Naive thymus-derived CD4-positive, alpha-beta T cell (primary cell): ENCODE results near the gene LINGO4. TPM values are rescaled to one million over a fixed set of nuclear protein-coding genes. Genes with fewer than 3 reads are reported as not detected.

Experiments used
- ATAC-seq: fragments of 150-1000 bp; cut with Tn5 transposase; 2 replicates; pipeline ENCODE4 v1.10.0; 2021; ENCODE audit warnings: mild to moderate bottlenecking, moderate library complexity
- CTCF ChIA-PET: fragments of 350-600 bp; sonication (Branson Sonifier 250); formaldehyde crosslinking; loops from one replicate; lab custom pipeline; 2021; ENCODE audit warnings: antibody characterized with exemption; lab: Charles Lee
- POLR2A ChIA-PET: fragments of 350-600 bp; sonication (Branson Sonifier 250); formaldehyde crosslinking; loops from one replicate; lab custom pipeline; 2021; ENCODE audit warnings: antibody characterized with exemption, inconsistent platforms; lab: Charles Lee
- DNase-seq, 9 donors: peaks; one replicate each; pipeline versions ENCODE4 v3.0.0 to v3.0.0-alpha.2; 2020 to 2022; ENCODE audit warnings: mixed read lengths in 1 of 9
- H3K27ac ChIP-seq: one replicate; pipeline ENCODE4 v1.7.0; 2013; ENCODE audit warnings: mild to moderate bottlenecking, low read depth, low read length, moderate library complexity
- H3K27me3 ChIP-seq, 2 donors: one replicate each; pipeline ENCODE4 v1.7.0; 2013; ENCODE audit warnings: low read length in 2 of 2, mild to moderate bottlenecking in 2 of 2, moderate library complexity in 2 of 2; ENCODE audit not compliant: control insufficient read depth in 2 of 2, insufficient read depth in 2 of 2
- H3K36me3 ChIP-seq, 3 experiments: 1 replicate in 2 of 3; 2 replicates in 1 of 3; pipeline ENCODE4 v1.7.0; 2013; ENCODE audit warnings: low read length in 3 of 3, mild to moderate bottlenecking in 3 of 3, moderate library complexity in 1 of 3; ENCODE audit not compliant: insufficient read depth in 3 of 3, control insufficient read depth in 2 of 3
- H3K4me1 ChIP-seq, 2 donors: one replicate each; pipeline ENCODE4 v1.7.0; 2013; ENCODE audit warnings: low read length in 2 of 2, mild to moderate bottlenecking in 2 of 2, moderate library complexity in 1 of 2; ENCODE audit not compliant: control insufficient read depth in 2 of 2, insufficient read depth in 2 of 2
- H3K4me3 ChIP-seq: 2 replicates; pipeline ENCODE4 v1.7.0; 2013; ENCODE audit warnings: mild to moderate bottlenecking, low read length
- H3K9me3 ChIP-seq, 3 experiments: 1 replicate in 2 of 3; 2 replicates in 1 of 3; pipeline ENCODE4 v1.7.0; 2013; ENCODE audit warnings: low read length in 3 of 3; ENCODE audit not compliant: control insufficient read depth in 2 of 3
- H3K27ac Mint-ChIP-seq, 9 donors: one replicate each; pipeline ENCODE4 v1.8.0; 2020 to 2022; ENCODE audit warnings: mixed read lengths in 9 of 9, mild to moderate bottlenecking in 8 of 9, moderate library complexity in 5 of 9, inconsistent platforms in 2 of 9
- H3K27me3 Mint-ChIP-seq, 5 donors: one replicate each; pipeline ENCODE4 v1.8.0; 2021 to 2022; ENCODE audit warnings: mixed read lengths in 5 of 5, mild to moderate bottlenecking in 1 of 5
- H3K36me3 Mint-ChIP-seq, 5 donors: one replicate each; pipeline ENCODE4 v1.8.0; 2020 to 2022; ENCODE audit warnings: mixed read lengths in 5 of 5, mild to moderate bottlenecking in 3 of 5, inconsistent platforms in 1 of 5
- H3K4me1 Mint-ChIP-seq, 7 donors: one replicate each; pipeline ENCODE4 v1.8.0; 2020 to 2022; ENCODE audit warnings: mixed read lengths in 7 of 7, mild to moderate bottlenecking in 3 of 7, inconsistent platforms in 1 of 7
- H3K4me3 Mint-ChIP-seq, 10 donors: one replicate each; pipeline ENCODE4 v1.8.0; 2020 to 2022; ENCODE audit warnings: mild to moderate bottlenecking in 10 of 10, mixed read lengths in 10 of 10, moderate library complexity in 6 of 10, inconsistent platforms in 2 of 10
- H3K9me3 Mint-ChIP-seq, 11 donors: one replicate each; pipeline ENCODE4 v1.8.0; 2020 to 2022; ENCODE audit warnings: mixed read lengths in 11 of 11, mild to moderate bottlenecking in 4 of 11, inconsistent platforms in 1 of 11, moderate library complexity in 1 of 11
- intact Hi-C, 2 donors: fragments of 100-400 bp; cut with micrococcal nuclease; formaldehyde crosslinking; loops; one replicate each; pipeline ENCODE4 v1.15.1; 2023
- polyA plus RNA-seq, 2 donors: library from polyadenylated mRNA; unstranded; fragments of 300-500 nt; fragmentation: Illumina TruSeq; gene quantifications; one replicate each; pipeline ENCODE4 v1.2.3, GENCODE V29; 2021
- total RNA-seq, 6 experiments: library from RNA in 5 of 6; stranded (reverse) in 5 of 6; gene quantifications; 1 replicate in 5 of 6; 2 replicates in 1 of 6; pipeline ENCODE4 v1.2.3 and lab custom pipeline; 2021 to 2026

The LINGO4 gene
- total and polyA plus RNA-seq, 7 experiments from 2014 or later: 0.07 to 0.24 TPM; not detected in 5

- POLR2A ChIA-PET: interaction anchor here (0.5 to 3.0 kb wide), 18 partner anchors 8 to 1283 kb away, joined by 3 to 24 read pairs (median 3); partner anchors contain the start of genes POGZ, SNX27 and TDRKH
- H3K4me3 ChIP-seq: peak within 1 kb of the TSS; percentile 76
Measured at GRCh38 chr1:151762941-151763921, 42.0 kb downstream of the LINGO4 start, which contains the start of gene MRPL9. MRPL9 (minus strand) TSS chr1:151763496; CDS start chr1:151763479, 17 bp downstream.

GRCh38 chr1:151760597-151761385, 44.4 kb downstream of the LINGO4 start:
- no peak overlapping the region for H3K4me3 ChIP-seq
- H3K9me3 ChIP-seq: no peaks in the 10 kb centered on the region
- H3K9me3 Mint-ChIP-seq: peaks cover 0 to 3% (median 0%) of the 10 kb centered on the region in 11 donors
- H3K27me3 Mint-ChIP-seq: no peaks in the 10 kb centered on the region
- H3K36me3 ChIP-seq: peaks cover 6 to 56% (median 12%) of the 10 kb centered on the region in 3 experiments
- H3K36me3 Mint-ChIP-seq: peaks cover 3 to 35% (median 15%) of the 10 kb centered on the region in 5 donors
- no peaks in the 10 kb centered on the region for H3K27me3 ChIP-seq
- H3K4me1 Mint-ChIP-seq: peaks cover 13 to 30% (median 21%) of the 10 kb centered on the region in 7 donors
- intact Hi-C loops: loop anchor here (5.0 kb wide), 2 partner anchors 38 to 147 kb away; partner anchors contain the start of genes RIIAD1 (in 1 of the 2) and THEM4 (in 1 of the 2)
- H3K4me1 ChIP-seq: peaks cover 11 to 12% of the 10 kb centered on the region in 2 donors
- ChIA-PET POLR2A (interaction anchor here (0.6 kb wide), 1 partner anchor 510 kb away, joined by 6 read pairs; no protein-coding TSS in a partner anchor), CTCF (no interaction called here)
- DNase-seq (no peak), ATAC-seq (no peak)
- peak overlapping the region in 7 of 9 donors; percentile 26 to 82 (median 52) for H3K27ac Mint-ChIP-seq
- H3K4me3 Mint-ChIP-seq: peak overlapping the region in 6 of 10 donors; percentile 17 to 58 (median 30)
- no peak overlapping the region for H3K27ac ChIP-seq

More at GRCh38 chr1:151762941-151763921, 42.0 kb downstream of the LINGO4 start, which contains the start of gene MRPL9:
- peak within 1 kb of the TSS; percentile 92 to 100 (median 97) for H3K27ac Mint-ChIP-seq
- H3K4me1 ChIP-seq: peaks cover 11 to 12% of the 10 kb centered on the region in 2 donors
- peak; percentile 73 to 85 (median 82) for DNase-seq
- CTCF ChIA-PET: interaction anchor here (1.1 kb wide), 1 partner anchor 26 kb away, joined by 4 read pairs; no protein-coding TSS in a partner anchor
- peaks cover 6 to 41% (median 12%) of the 10 kb centered on the region in 3 experiments for H3K36me3 ChIP-seq
- peaks cover 0 to 3% (median 0%) of the 10 kb centered on the region in 11 donors for H3K9me3 Mint-ChIP-seq
- no peaks in the 10 kb centered on the region for H3K27me3 ChIP-seq
- H3K27me3 Mint-ChIP-seq: no peaks in the 10 kb centered on the region
- H3K4me3 Mint-ChIP-seq: peak within 1 kb of the TSS; percentile 91 to 98 (median 95)
- peak within 1 kb of the TSS; percentile 81 for H3K27ac ChIP-seq
- H3K4me1 Mint-ChIP-seq: peaks cover 13 to 28% (median 21%) of the 10 kb centered on the region in 7 donors
- H3K36me3 Mint-ChIP-seq: peaks cover 3 to 23% (median 5%) of the 10 kb centered on the region in 5 donors
- intact Hi-C loops: loop anchor here (1.0 to 5.0 kb wide), 7 partner anchors 27 to 564 kb away; partner anchors contain the start of genes TDRKH (in 2 of the 2), PI4KB (in 1 of the 2), PIP5K1A (in 1 of the 2) and RIIAD1 (in 1 of the 2)
- no peaks in the 10 kb centered on the region for H3K9me3 ChIP-seq
- peak; percentile 99 for ATAC-seq

GRCh38 chr1:151759241-151759640, 46.0 kb downstream of the LINGO4 start:
- peaks cover 11 to 28% (median 17%) of the 10 kb centered on the region in 7 donors for H3K4me1 Mint-ChIP-seq
- H3K4me1 ChIP-seq: peaks cover 11% of the 10 kb centered on the region in 2 donors
- H3K27me3 ChIP-seq: no peaks in the 10 kb centered on the region
- H3K9me3 ChIP-seq: no peaks in the 10 kb centered on the region
- H3K27ac Mint-ChIP-seq: no peak overlapping the region
- peaks cover 3 to 42% (median 15%) of the 10 kb centered on the region in 5 donors for H3K36me3 Mint-ChIP-seq
- no peak overlapping the region for H3K4me3 ChIP-seq
- POLR2A ChIA-PET: no interaction called here
- intact Hi-C loops: loop anchor here in 1 of 2 donors (5.0 kb wide), 1 partner anchor 37 kb away; the partner anchor contains the start of gene RIIAD1
- DNase-seq: no peak
- no peak overlapping the region for H3K27ac ChIP-seq
- CTCF ChIA-PET: no interaction called here
- H3K36me3 ChIP-seq: peaks cover 6 to 63% (median 12%) of the 10 kb centered on the region in 3 experiments
- ATAC-seq: no peak
- H3K9me3 Mint-ChIP-seq: peaks cover 0 to 3% (median 0%) of the 10 kb centered on the region in 11 donors
- no peak overlapping the region for H3K4me3 Mint-ChIP-seq
- H3K27me3 Mint-ChIP-seq: no peaks in the 10 kb centered on the region

- intact Hi-C loops: loop anchor here in 1 of 2 donors (5.0 kb wide), 1 partner anchor 34 kb away; the partner anchor contains the start of gene RIIAD1
- peaks cover 0 to 2% (median 0%) of the 10 kb centered on the region in 11 donors for H3K9me3 Mint-ChIP-seq
- Histone ChIP-seq H3K27ac (no peak overlapping the region), H3K27me3 (no peaks in the 10 kb centered on the region), H3K4me3 (no peak overlapping the region), H3K9me3 (no peaks in the 10 kb centered on the region), H3K36me3 (peaks cover 3 to 49% (median 5%) of the 10 kb centered on the region in 3 experiments), H3K4me1 (no peaks in the 10 kb centered on the region)
- H3K27me3 Mint-ChIP-seq: peaks cover 0 to 9% (median 0%) of the 10 kb centered on the region in 5 donors
- ChIA-PET CTCF (no interaction called here), POLR2A (no interaction called here)
- peaks cover 0 to 10% (median 0%) of the 10 kb centered on the region in 7 donors for H3K4me1 Mint-ChIP-seq
- ATAC-seq (peak; percentile 22), DNase-seq (no peak)
- no peak overlapping the region for H3K27ac Mint-ChIP-seq
- H3K4me3 Mint-ChIP-seq: no peak overlapping the region
- peaks cover 0 to 35% (median 15%) of the 10 kb centered on the region in 5 donors for H3K36me3 Mint-ChIP-seq
Measured at GRCh38 chr1:151756291-151756690, 48.9 kb downstream of the LINGO4 start.

Other genes with a start within 250 kb of the LINGO4 start
- 10 to 100 TPM; 25.5 to 42.1 (median 41.0) TPM for gene SNX27, start 193.4 kb downstream of the LINGO4 start, total RNA-seq
- gene SNX27, start 193.4 kb downstream of the LINGO4 start, polyA plus RNA-seq: 10 to 100 TPM; 11.7 to 14.7 TPM
- gene CELF3, start 88.6 kb downstream of the LINGO4 start, total RNA-seq: not detected
- not detected for gene CELF3, start 88.6 kb downstream of the LINGO4 start, polyA plus RNA-seq
- gene RIIAD1, start 83.9 kb downstream of the LINGO4 start, total RNA-seq: not detected
- gene RIIAD1, start 83.9 kb downstream of the LINGO4 start, polyA plus RNA-seq: not detected
- gene MRPL9, start 41.9 kb downstream of the LINGO4 start, total RNA-seq: 100 to 1,000 TPM in 2 of 5 experiments, 10 to 100 TPM in 3; 77.0 to 133 (median 81.5) TPM
- 100 to 1,000 TPM; 127 to 168 TPM for gene MRPL9, start 41.9 kb downstream of the LINGO4 start, polyA plus RNA-seq
- 10 to 100 TPM in 3 of 5 experiments, 1 to 10 TPM in 2; 7.7 to 23.1 (median 17.0) TPM for gene TDRKH, start 14.9 kb downstream of the LINGO4 start, total RNA-seq
- 10 to 100 TPM; 17.4 to 18.7 TPM for gene TDRKH, start 14.9 kb downstream of the LINGO4 start, polyA plus RNA-seq
- gene RORC, start 26.4 kb upstream of the LINGO4 start, total RNA-seq: 1 to 10 TPM in 1 of 5 experiments, under 1 TPM in 4; 0.16 to 2.5 (median 0.21) TPM
- gene RORC, start 26.4 kb upstream of the LINGO4 start, polyA plus RNA-seq: under 1 TPM in 1 of 2 donors, not detected in 1; 0.37 TPM
- gene C2CD4D, start 34.4 kb upstream of the LINGO4 start, total RNA-seq: under 1 TPM in 2 of 5 experiments, not detected in 3; 0.34 to 0.87 TPM
- gene C2CD4D, start 34.4 kb upstream of the LINGO4 start, polyA plus RNA-seq: under 1 TPM in 1 of 2 donors, not detected in 1; 0.18 TPM
- gene THEM5, start 48.3 kb upstream of the LINGO4 start, total RNA-seq: not detected
- not detected for gene THEM5, start 48.3 kb upstream of the LINGO4 start, polyA plus RNA-seq
- 100 to 1,000 TPM in 2 of 5 experiments, 10 to 100 TPM in 3; 37.6 to 143 (median 44.6) TPM for gene THEM4, start 104.1 kb upstream of the LINGO4 start, total RNA-seq
- gene THEM4, start 104.1 kb upstream of the LINGO4 start, polyA plus RNA-seq: 100 to 1,000 TPM; 113 to 122 TPM
- gene S100A10, start 188.4 kb upstream of the LINGO4 start, total RNA-seq: 100 to 1,000 TPM; 131 to 361 (median 143) TPM
- gene S100A10, start 188.4 kb upstream of the LINGO4 start, polyA plus RNA-seq: 100 to 1,000 TPM; 458 to 492 TPM
- 100 to 1,000 TPM in 2 of 5 experiments, 10 to 100 TPM in 3; 28.6 to 442 (median 96.5) TPM for gene S100A11, start 231.6 kb upstream of the LINGO4 start, total RNA-seq
- 100 to 1,000 TPM; 189 to 210 TPM for gene S100A11, start 231.6 kb upstream of the LINGO4 start, polyA plus RNA-seq